Psoas muscle (tissue), 8 donors: ENCODE measurements around the gene FBXO9. TPM values are rescaled to one million over a fixed set of nuclear protein-coding genes. Genes with fewer than 3 reads are reported as not detected.

Source experiments
- ATAC-seq, 4 donors: fragments of 200-7000 bp; cut with Tn5 transposase; one replicate each; pipeline ENCODE4 v1.9.1; 2020; ENCODE audit warnings: moderate library complexity in 3 of 4, mild to moderate bottlenecking in 2 of 4
- DNase-seq, 2 donors: peaks; one replicate each; pipeline ENCODE4 v3.0.0-alpha.2; 2020
- H3K27ac ChIP-seq: fragments of 200-600 bp; one replicate; pipeline ENCODE4 v1.8.0; 2022
- H3K27me3 ChIP-seq, 3 donors: fragments of 200-600 bp in 1 of 3; one replicate each; pipeline versions ENCODE4 v1.6.1 to v1.8.0; 2013 to 2022; ENCODE audit warnings: low read length in 2 of 3, mild to moderate bottlenecking in 2 of 3, moderate library complexity in 1 of 3; ENCODE audit not compliant: insufficient read depth in 3 of 3
- H3K36me3 ChIP-seq, 2 donors: fragments of 200-600 bp in 1 of 2; one replicate each; pipeline versions ENCODE4 v1.6.1 to v1.8.0; 2013 to 2022; ENCODE audit warnings: low read depth in 1 of 2, mild to moderate bottlenecking in 1 of 2, moderate library complexity in 1 of 2; ENCODE audit not compliant: insufficient read depth in 1 of 2
- H3K4me1 ChIP-seq: fragments of 200-600 bp; one replicate; pipeline ENCODE4 v1.8.0; 2022
- H3K4me3 ChIP-seq: fragments of 200-600 bp; one replicate; pipeline ENCODE4 v1.8.0; 2022; ENCODE audit warnings: mild to moderate bottlenecking
- H3K9me3 ChIP-seq: fragments of 200-600 bp; one replicate; pipeline ENCODE4 v1.8.0; 2022
- whole genome bisulfite sequencing, 3 donors: extraction: QIAGEN DNeasy Blood & Tissue Kit; methylation state at CpG; one replicate each; pipeline versions ENCODE4 v1.1.6 to v1.1.7; 2013; 5-methylcytosine and 5-hydroxymethylcytosine counted together
- intact Hi-C, 2 donors: fragments of 100-400 bp; cut with DNase I; formaldehyde crosslinking; loops; one replicate each; pipeline versions ENCODE4 v1.11.0 to v1.14.2; 2022
- polyA plus RNA-seq, 3 donors: library from polyadenylated mRNA; stranded (reverse); fragments of 200-250 nt; gene quantifications; one replicate each; pipeline ENCODE4 v1.2.3, GENCODE V29; 2013
- total RNA-seq, 4 donors: library from RNA; stranded (reverse); fragmentation: NEBNext Ultra II Directional in 2 of 4; extraction: Animal tissue kit (Norgen Biotek cat#: 25700) in 2 of 4; gene quantifications; one replicate each; pipeline versions ENCODE4 v1.2.1 to v1.2.4, GENCODE V29; 2021 to 2023
- TF ChIP-seq, protein P1 (sequence below): fragments of 200-600 bp; IDR thresholded peaks from one replicate; pipeline ENCODE4 v1.8.0; 2022; ENCODE audit warnings: antibody characterized with exemption
- donor health status: healthy with polysubstance abuse.
- donor health status: DM: no; HTN: no; CAD: no; lungs with moderate emphysema.
- donor health status: Bipolar disorder and iron deficiency.
- donor health status: healthy.
- donor health status: DM: yes; HTN: yes; CAD: no.
- donor health status: DM: no; HTN: no; CAD: no.
- donor health status: DM: no; HTN: no; CAD: no.
- donor health status: DM: yes; HTN: yes; CAD: no.

Gene FBXO9
- total and polyA plus RNA-seq, 7 donors: 23.2 to 74.2 (median 44.3) TPM

DNA sequence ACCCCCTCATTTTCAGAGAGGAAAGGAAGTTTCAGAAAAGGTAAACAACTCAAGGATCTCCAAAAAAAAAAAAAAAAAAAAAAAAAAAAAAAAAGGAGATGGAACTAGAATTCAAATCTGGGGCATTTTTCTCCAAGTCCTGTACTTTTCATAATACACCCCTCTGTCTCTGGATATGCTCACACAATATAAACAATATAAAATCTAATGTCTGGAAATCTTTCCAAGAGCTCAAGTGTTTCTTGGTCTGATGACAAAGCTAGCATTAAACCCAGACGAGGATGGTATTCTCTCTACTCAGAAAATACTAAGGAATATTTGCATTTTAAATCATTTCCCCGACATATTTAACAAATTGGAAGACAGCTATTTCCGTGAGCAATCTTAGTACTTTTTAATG is 77.6 kb downstream of the FBXO9 start:
- Histone ChIP-seq H3K27me3 (no peaks in the 10 kb centered on the region), H3K4me3 (no peak overlapping the region), H3K36me3 (no peaks in the 10 kb centered on the region), H3K4me1 (no peaks in the 10 kb centered on the region), H3K27ac (no peak overlapping the region), H3K9me3 (no peaks in the 10 kb centered on the region)
- intact Hi-C loops: no loop called here
- WGBS, 3 donors: 68 to 76% (median 68%) methylated on average over 3 of the region's 3 CpGs
- TF ChIP-seq, protein P1, sequence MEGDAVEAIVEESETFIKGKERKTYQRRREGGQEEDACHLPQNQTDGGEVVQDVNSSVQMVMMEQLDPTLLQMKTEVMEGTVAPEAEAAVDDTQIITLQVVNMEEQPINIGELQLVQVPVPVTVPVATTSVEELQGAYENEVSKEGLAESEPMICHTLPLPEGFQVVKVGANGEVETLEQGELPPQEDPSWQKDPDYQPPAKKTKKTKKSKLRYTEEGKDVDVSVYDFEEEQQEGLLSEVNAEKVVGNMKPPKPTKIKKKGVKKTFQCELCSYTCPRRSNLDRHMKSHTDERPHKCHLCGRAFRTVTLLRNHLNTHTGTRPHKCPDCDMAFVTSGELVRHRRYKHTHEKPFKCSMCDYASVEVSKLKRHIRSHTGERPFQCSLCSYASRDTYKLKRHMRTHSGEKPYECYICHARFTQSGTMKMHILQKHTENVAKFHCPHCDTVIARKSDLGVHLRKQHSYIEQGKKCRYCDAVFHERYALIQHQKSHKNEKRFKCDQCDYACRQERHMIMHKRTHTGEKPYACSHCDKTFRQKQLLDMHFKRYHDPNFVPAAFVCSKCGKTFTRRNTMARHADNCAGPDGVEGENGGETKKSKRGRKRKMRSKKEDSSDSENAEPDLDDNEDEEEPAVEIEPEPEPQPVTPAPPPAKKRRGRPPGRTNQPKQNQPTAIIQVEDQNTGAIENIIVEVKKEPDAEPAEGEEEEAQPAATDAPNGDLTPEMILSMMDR: no peak
- ATAC-seq (no peak), DNase-seq (no peak)

DNA sequence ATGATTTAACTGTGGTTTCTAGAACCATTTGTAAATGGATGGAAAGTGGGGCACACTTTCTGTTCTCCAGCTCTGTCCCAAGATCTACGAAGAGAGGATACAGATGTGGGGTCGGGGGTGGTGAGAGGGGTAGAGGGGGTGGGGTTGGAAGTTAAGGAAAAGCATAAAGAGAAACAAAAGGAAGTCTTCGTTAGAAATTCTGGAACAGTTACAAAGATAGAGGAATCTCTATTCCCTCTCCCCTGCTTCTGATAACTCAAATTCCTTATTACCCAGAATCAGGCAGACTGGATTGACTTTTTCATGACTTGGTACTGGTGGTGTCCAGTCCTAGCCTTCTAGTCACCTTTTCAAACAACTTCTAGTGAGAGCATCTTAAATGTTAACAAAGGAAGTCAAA is 78.5 kb downstream of the FBXO9 start:
- peaks cover 0 to 1% (median 0%) of the 10 kb centered on the region in 3 donors for H3K27me3 ChIP-seq
- DNase-seq (no peak), ATAC-seq (no peak)
- H3K4me3 ChIP-seq: no peak overlapping the region
- TF ChIP-seq, protein P1: no peak
- 61 to 64% (median 64%) methylated on average over 3 of the region's 3 CpGs for WGBS, 3 donors
- H3K4me1 ChIP-seq: no peaks in the 10 kb centered on the region
- no peaks in the 10 kb centered on the region for H3K9me3 ChIP-seq
- H3K27ac ChIP-seq: no peak overlapping the region
- intact Hi-C loops: no loop called here
- H3K36me3 ChIP-seq: no peaks in the 10 kb centered on the region

DNA sequence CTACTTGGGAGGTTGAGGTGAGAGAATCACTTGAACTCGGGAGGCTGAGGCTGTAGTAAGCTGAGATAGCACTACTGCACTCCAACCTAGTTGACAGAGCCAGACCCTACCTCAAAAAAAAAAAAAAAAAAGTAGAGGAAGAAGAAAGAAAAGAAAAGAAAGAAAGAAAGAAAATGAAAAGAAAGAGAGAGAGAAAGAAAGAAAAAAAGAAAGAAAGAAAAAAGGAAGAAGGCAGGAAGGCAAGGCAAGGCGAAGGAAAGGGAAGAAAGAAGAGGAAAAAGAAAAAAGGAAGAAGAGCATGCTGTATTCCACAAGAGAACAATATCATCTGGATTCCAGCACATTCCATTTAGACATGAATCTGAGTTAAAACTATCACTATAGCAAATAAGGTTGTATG is 79.6 kb downstream of the FBXO9 start:
- TF ChIP-seq, protein P1: no peak
- ATAC-seq (no peak), DNase-seq (no peak)
- no peaks in the 10 kb centered on the region for H3K36me3 ChIP-seq
- intact Hi-C loops: no loop called here
- WGBS, 3 donors: 81 to 91% (median 83%) methylated on average over 2 of the region's 2 CpGs
- H3K27me3 ChIP-seq: peaks cover 0 to 2% (median 0%) of the 10 kb centered on the region in 3 donors
- H3K9me3 ChIP-seq: no peaks in the 10 kb centered on the region
- no peak overlapping the region for H3K4me3 ChIP-seq
- no peaks in the 10 kb centered on the region for H3K4me1 ChIP-seq
- no peak overlapping the region for H3K27ac ChIP-seq

DNA sequence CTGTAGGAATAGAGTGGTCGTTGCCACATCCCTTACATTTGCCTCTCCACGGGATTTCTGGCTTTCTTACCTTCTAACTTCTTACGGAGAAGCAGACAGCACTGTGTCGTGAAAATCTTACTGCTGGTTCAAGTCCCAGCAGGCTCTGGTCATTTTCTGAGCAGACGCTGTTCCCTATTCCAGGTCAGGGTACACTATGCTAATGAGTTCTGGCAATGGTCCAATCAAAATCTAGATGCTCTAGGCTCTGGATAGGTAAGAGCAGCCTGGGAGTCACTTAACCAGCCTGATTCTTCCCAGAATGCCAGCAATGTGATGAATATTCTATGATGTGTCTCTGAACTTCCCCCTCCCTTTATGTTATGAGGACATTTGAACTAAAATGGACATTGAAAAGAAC is 83.5 kb downstream of the FBXO9 start, which contains the start of gene GCM1:
GCM1 (minus strand) TSS at position 158 of the 400 bp plus-strand sequence. CDS start 3,209 bp downstream, outside the sequence.
- H3K4me1 ChIP-seq: no peaks in the 10 kb centered on the region
- H3K27ac ChIP-seq: no peak within 1 kb of the TSS
- ATAC-seq: no peak
- no peak within 1 kb of the TSS for H3K4me3 ChIP-seq
- WGBS, 3 donors: 82 to 83% (median 83%) methylated on average over 5 of the region's 5 CpGs
- DNase-seq: no peak
- no peaks in the 10 kb centered on the region for H3K9me3 ChIP-seq
- intact Hi-C loops: no loop called here
- TF ChIP-seq, protein P1: no peak
- H3K36me3 ChIP-seq: no peaks in the 10 kb centered on the region
- peaks cover 0 to 3% (median 2%) of the 10 kb centered on the region in 3 donors for H3K27me3 ChIP-seq

Other genes with a start within 250 kb of the FBXO9 start
- not detected for gene GSTA5, start 224.6 kb upstream of the FBXO9 start, total RNA-seq
- gene GSTA5, start 224.6 kb upstream of the FBXO9 start, polyA plus RNA-seq: not detected
- not detected for gene GSTA3, start 155.7 kb upstream of the FBXO9 start, total RNA-seq
- gene GSTA3, start 155.7 kb upstream of the FBXO9 start, polyA plus RNA-seq: not detected
- 10 to 100 TPM; 11.2 to 16.9 (median 13.4) TPM for gene GSTA4, start 70.1 kb upstream of the FBXO9 start, total RNA-seq
- gene GSTA4, start 70.1 kb upstream of the FBXO9 start, polyA plus RNA-seq: 10 to 100 TPM in 2 of 3 donors, 1 to 10 TPM in 1; 4.8 to 20.1 (median 10.2) TPM
- 1 to 10 TPM; 3.0 to 4.3 (median 3.6) TPM for gene CILK1, start 3.6 kb upstream of the FBXO9 start, total RNA-seq
- gene CILK1, start 3.6 kb upstream of the FBXO9 start, polyA plus RNA-seq: 1 to 10 TPM in 2 of 3 donors, under 1 TPM in 1; 0.49 to 5.5 (median 2.1) TPM
- not detected for gene GCM1, start 83.4 kb downstream of the FBXO9 start, total RNA-seq
- not detected for gene GCM1, start 83.4 kb downstream of the FBXO9 start, polyA plus RNA-seq